CD14-positive monocyte (primary cell): ENCODE data around the gene MAML3. TPM values are rescaled to one million over a fixed set of nuclear protein-coding genes. Genes with fewer than 3 reads are reported as not detected.
A peak's percentile ranks its signal among the peaks of the same experiment; 100 is the strongest.

Experiments
- DNase-seq, 3 donors: peaks; one replicate each; pipeline ENCODE4 v3.0.0-alpha.2; 2011 to 2022
- H2AFZ ChIP-seq: 2 replicates; pipeline ENCODE4 v1.6.0; 2012; ENCODE audit warnings: mild to moderate bottlenecking, low read depth, low read length, inconsistent platforms; ENCODE audit not compliant: insufficient read depth, poor library complexity, severe bottlenecking
- H3K27ac ChIP-seq, 2 donors: 1 replicate in 1 of 2; 2 replicates in 1 of 2; pipeline ENCODE4 v1.5.1; 2012 to 2013; ENCODE audit warnings: low read length in 2 of 2, control low read depth in 1 of 2, inconsistent platforms in 1 of 2, low read depth in 1 of 2, mild to moderate bottlenecking in 1 of 2
- H3K27me3 ChIP-seq, 2 donors: one replicate each; pipeline versions ENCODE4 v1.6.0 to v1.6.1; 2011 to 2013; ENCODE audit warnings: low read length in 2 of 2; ENCODE audit not compliant: control insufficient read depth in 2 of 2, insufficient read depth in 2 of 2
- H3K36me3 ChIP-seq, 2 donors: replicated peaks in 1 of 2; 1 replicate in 1 of 2; 2 replicates in 1 of 2; pipeline versions ENCODE4 v1.5.1 to v1.6.1; 2012 to 2013; ENCODE audit warnings: low read length in 2 of 2, control low read depth in 1 of 2, inconsistent platforms in 1 of 2, mild to moderate bottlenecking in 1 of 2; ENCODE audit not compliant: insufficient read depth in 2 of 2, control insufficient read depth in 1 of 2
- H3K4me1 ChIP-seq, 2 donors: 1 replicate in 1 of 2; 2 replicates in 1 of 2; pipeline versions ENCODE4 v1.5.1 to v1.6.1; 2012 to 2013; ENCODE audit warnings: low read length in 2 of 2, control low read depth in 1 of 2, inconsistent platforms in 1 of 2, mild to moderate bottlenecking in 1 of 2, moderate library complexity in 1 of 2; ENCODE audit not compliant: insufficient read depth in 2 of 2, control insufficient read depth in 1 of 2
- H3K4me2 ChIP-seq: replicated peaks from 2 replicates; pipeline ENCODE3; 2012; ENCODE audit warnings: low read length, moderate library complexity, mild to moderate bottlenecking; ENCODE audit not compliant: poor library complexity, severe bottlenecking; ENCODE audit errors: extremely low read depth
- H3K4me3 ChIP-seq, 3 experiments: fragments of 200-600 bp in 1 of 3; sonication (generic) in 1 of 3; replicated peaks in 1 of 3; 1 replicate in 2 of 3; 2 replicates in 1 of 3; pipeline ENCODE4 v1.5.1; 2011 to 2013; ENCODE audit warnings: low read length in 3 of 3, mild to moderate bottlenecking in 3 of 3, control low read depth in 2 of 3, low read depth in 2 of 3, inconsistent platforms in 1 of 3, moderate library complexity in 1 of 3
- H3K79me2 ChIP-seq: 2 replicates; pipeline ENCODE4 v1.6.0; 2012; ENCODE audit warnings: mild to moderate bottlenecking, control low read depth, inconsistent platforms, low read length, moderate library complexity; ENCODE audit not compliant: insufficient read depth
- H3K9ac ChIP-seq: 2 replicates; pipeline ENCODE4 v1.6.0; 2017; ENCODE audit warnings: low read length, mild to moderate bottlenecking; ENCODE audit not compliant: insufficient read depth, poor library complexity, severe bottlenecking
- H3K9me3 ChIP-seq, 2 donors: replicated peaks in 1 of 2; 1 replicate in 1 of 2; 2 replicates in 1 of 2; pipeline versions ENCODE4 v1.5.1 to v1.6.1; 2012 to 2013; ENCODE audit warnings: low read length in 2 of 2, control low read depth in 1 of 2; ENCODE audit not compliant: control insufficient read depth in 1 of 2, insufficient read depth in 1 of 2
- H4K20me1 ChIP-seq: 2 replicates; pipeline ENCODE4 v1.6.0; 2012; ENCODE audit warnings: mild to moderate bottlenecking, low read length, control low read depth, moderate library complexity; ENCODE audit not compliant: insufficient read depth
- H3K27ac Mint-ChIP-seq, 7 donors: one replicate each; pipeline ENCODE4 v1.8.0; 2020; ENCODE audit warnings: mild to moderate bottlenecking in 7 of 7, mixed read lengths in 7 of 7, moderate library complexity in 6 of 7, inconsistent platforms in 2 of 7
- H3K27me3 Mint-ChIP-seq, 3 donors: one replicate each; pipeline ENCODE4 v1.8.0; 2021 to 2022; ENCODE audit warnings: low read depth in 3 of 3, mild to moderate bottlenecking in 3 of 3, mixed read lengths in 3 of 3, moderate library complexity in 3 of 3, inconsistent platforms in 1 of 3
- H3K36me3 Mint-ChIP-seq, 2 donors: one replicate each; pipeline ENCODE4 v1.8.0; 2020; ENCODE audit warnings: mixed read lengths in 2 of 2, inconsistent platforms in 1 of 2, mild to moderate bottlenecking in 1 of 2
- H3K4me1 Mint-ChIP-seq: one replicate; pipeline ENCODE4 v1.8.0; 2020; ENCODE audit warnings: mild to moderate bottlenecking, mixed read lengths
- H3K4me3 Mint-ChIP-seq, 2 donors: one replicate each; pipeline ENCODE4 v1.8.0; 2020; ENCODE audit warnings: mild to moderate bottlenecking in 2 of 2, mixed read lengths in 2 of 2, moderate library complexity in 1 of 2
- H3K9me3 Mint-ChIP-seq, 7 donors: one replicate each; pipeline ENCODE4 v1.8.0; 2020 to 2022; ENCODE audit warnings: mixed read lengths in 7 of 7, mild to moderate bottlenecking in 6 of 7, moderate library complexity in 6 of 7, inconsistent platforms in 2 of 7
- whole genome bisulfite sequencing: methylation state at CpG from one replicate; pipeline ENCODE4 v1.1.5; 2013; ENCODE audit warnings: missing lambda C conversion rate; ENCODE audit not compliant: insufficient coverage; 5-methylcytosine and 5-hydroxymethylcytosine counted together
- intact Hi-C, 2 donors: fragments of 100-400 bp; cut with micrococcal nuclease; formaldehyde crosslinking; loops; one replicate each; pipeline versions ENCODE4 v1.15.0 to v1.15.1; 2023
- polyA plus RNA-seq, 3 donors: library from polyadenylated mRNA; depleted of rRNA in 1 of 3; unstranded in 2 of 3; stranded (reverse) in 1 of 3; fragments of 300-500 nt in 2 of 3; fragments of >200 nt in 1 of 3; fragmentation: Illumina TruSeq in 2 of 3; gene quantifications; 1 replicate in 2 of 3; 2 replicates in 1 of 3; pipeline ENCODE4 v1.2.3, GENCODE V29; 2012 to 2021
- TF ChIP-seq, protein P1 (sequence below): fragments of 200-600 bp; IDR thresholded peaks from one replicate; pipeline ENCODE4 v1.8.0; 2022; ENCODE audit warnings: antibody characterized with exemption, mild to moderate bottlenecking

MAML3 gene
- polyA plus RNA-seq, 3 donors = 1.5 to 6.5 (median 2.3) TPM

DNA sequence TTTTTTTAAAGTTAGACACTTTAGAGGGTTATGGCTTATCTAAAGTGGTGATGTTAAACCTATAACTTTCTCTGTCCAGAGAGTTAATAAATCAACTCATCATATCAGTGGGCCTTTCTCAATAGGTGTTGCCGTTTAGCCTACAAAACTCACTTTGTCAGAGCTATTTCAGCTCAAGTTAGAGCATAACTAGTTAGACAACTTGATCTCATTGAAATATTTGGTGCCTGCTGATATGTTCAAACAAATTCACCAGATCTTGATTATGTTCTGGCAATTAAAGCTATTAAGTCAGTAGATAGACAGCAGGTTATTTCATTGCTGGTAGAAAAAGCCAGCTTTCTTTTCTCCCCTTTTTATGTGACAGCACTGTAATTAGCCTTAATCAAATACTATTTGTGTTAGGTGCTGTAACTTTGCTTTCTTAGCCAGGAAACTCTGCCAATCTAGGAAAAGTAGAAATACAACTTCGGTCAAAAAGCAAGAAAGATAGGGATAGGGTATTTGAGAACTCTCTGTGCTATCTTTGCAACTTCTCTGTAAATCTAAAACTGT, 191.8 kb downstream of the MAML3 start:
- peaks cover 34% of the 10 kb centered on the region for H3K4me1 Mint-ChIP-seq
- Histone ChIP-seq H3K9ac (no peak overlapping the region), H3K4me2 (no peak overlapping the region), H4K20me1 (no peaks in the 10 kb centered on the region), H3K4me3 (no peak overlapping the region), H3K4me1 (peaks cover 14 to 24% of the 10 kb centered on the region in 2 donors), H3K36me3 (no peaks in the 10 kb centered on the region), H3K27ac (no peak overlapping the region), H2AFZ (no peak overlapping the region), H3K9me3 (no peaks in the 10 kb centered on the region), H3K27me3 (no peaks in the 10 kb centered on the region), H3K79me2 (peaks cover 13% of the 10 kb centered on the region)
- H3K27ac Mint-ChIP-seq = no peak overlapping the region
- TF ChIP-seq, protein P1, sequence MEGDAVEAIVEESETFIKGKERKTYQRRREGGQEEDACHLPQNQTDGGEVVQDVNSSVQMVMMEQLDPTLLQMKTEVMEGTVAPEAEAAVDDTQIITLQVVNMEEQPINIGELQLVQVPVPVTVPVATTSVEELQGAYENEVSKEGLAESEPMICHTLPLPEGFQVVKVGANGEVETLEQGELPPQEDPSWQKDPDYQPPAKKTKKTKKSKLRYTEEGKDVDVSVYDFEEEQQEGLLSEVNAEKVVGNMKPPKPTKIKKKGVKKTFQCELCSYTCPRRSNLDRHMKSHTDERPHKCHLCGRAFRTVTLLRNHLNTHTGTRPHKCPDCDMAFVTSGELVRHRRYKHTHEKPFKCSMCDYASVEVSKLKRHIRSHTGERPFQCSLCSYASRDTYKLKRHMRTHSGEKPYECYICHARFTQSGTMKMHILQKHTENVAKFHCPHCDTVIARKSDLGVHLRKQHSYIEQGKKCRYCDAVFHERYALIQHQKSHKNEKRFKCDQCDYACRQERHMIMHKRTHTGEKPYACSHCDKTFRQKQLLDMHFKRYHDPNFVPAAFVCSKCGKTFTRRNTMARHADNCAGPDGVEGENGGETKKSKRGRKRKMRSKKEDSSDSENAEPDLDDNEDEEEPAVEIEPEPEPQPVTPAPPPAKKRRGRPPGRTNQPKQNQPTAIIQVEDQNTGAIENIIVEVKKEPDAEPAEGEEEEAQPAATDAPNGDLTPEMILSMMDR = no peak
- intact Hi-C loops = no loop called here
- no peaks in the 10 kb centered on the region for H3K36me3 Mint-ChIP-seq
- H3K9me3 Mint-ChIP-seq = no peaks in the 10 kb centered on the region
- DNase-seq = no peak
- no peak overlapping the region for H3K4me3 Mint-ChIP-seq
- H3K27me3 Mint-ChIP-seq = no peaks in the 10 kb centered on the region
- WGBS = no CpG with 5 or more reads among the region's 2 CpGs

DNA sequence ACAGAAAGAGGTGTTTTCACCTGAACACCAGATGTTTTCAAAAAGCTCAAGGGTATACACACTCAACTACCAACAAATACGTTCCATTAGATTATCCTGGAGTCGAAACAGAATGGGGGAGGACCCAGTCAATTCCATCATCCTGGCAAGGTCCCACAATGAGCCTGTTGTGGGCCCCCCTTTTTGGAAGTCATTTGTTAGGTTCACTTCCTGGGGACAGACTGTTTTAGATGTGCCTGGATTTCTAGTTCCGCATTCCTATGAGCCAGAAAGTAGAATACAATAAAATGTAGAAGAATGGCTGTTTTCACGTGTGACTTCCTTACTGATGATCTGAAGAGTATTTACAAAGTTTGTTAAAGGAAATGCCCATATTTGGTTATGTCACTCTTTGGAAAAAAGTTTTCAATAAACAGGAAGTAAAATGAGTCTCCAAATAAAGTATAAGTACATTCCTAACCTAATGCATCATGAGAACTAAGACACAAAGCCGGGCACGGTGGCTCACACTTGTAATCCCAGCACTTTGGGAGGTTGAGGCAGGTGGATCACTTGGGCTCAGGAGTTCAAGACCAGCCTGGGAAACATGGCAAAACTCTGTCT, 192.5 kb downstream of the MAML3 start:
- DNase-seq = peak in 2 of 3 donors; percentile 26 to 44
- H3K79me2 ChIP-seq = peaks cover 13% of the 10 kb centered on the region
- H3K27ac ChIP-seq = no peak overlapping the region
- no peak overlapping the region for H3K4me3 ChIP-seq
- no peaks in the 10 kb centered on the region for H3K36me3 Mint-ChIP-seq
- no peak overlapping the region for H3K9ac ChIP-seq
- H3K27ac Mint-ChIP-seq = peak overlapping the region in 3 of 7 donors; percentile 28 to 40 (median 30)
- peaks cover 30% of the 10 kb centered on the region for H3K4me1 Mint-ChIP-seq
- H3K9me3 ChIP-seq = no peaks in the 10 kb centered on the region
- H3K27me3 ChIP-seq = no peaks in the 10 kb centered on the region
- TF ChIP-seq, protein P1 = no peak
- H3K9me3 Mint-ChIP-seq = no peaks in the 10 kb centered on the region
- intact Hi-C loops = no loop called here
- H3K4me1 ChIP-seq = peaks cover 11 to 20% of the 10 kb centered on the region in 2 donors
- no peaks in the 10 kb centered on the region for H3K36me3 ChIP-seq
- no peaks in the 10 kb centered on the region for H3K27me3 Mint-ChIP-seq
- H2AFZ ChIP-seq = no peak overlapping the region
- H4K20me1 ChIP-seq = no peaks in the 10 kb centered on the region
- H3K4me2 ChIP-seq = no peak overlapping the region
- 17% methylated on average over 1 of the region's 6 CpGs for WGBS
- H3K4me3 Mint-ChIP-seq = no peak overlapping the region
